Activated CD4-positive, alpha-beta T cell treated with anti-CD3 and anti-CD28 coated beads, Interleukin-2, amount 50 U/mL, for 1 hour (primary cell): ENCODE measurements around the gene ADAM12.
A peak's percentile ranks its signal among the peaks of the same experiment; 100 is the strongest.
"Not testable (repeated sequence)": the region's sequence is repeated elsewhere in the genome, so short reads cannot be mapped to it uniquely, and the experiment has no call there.

Experiments used
- DNase-seq: peaks from one replicate; pipeline ENCODE4 v3.0.0-alpha.2; 2020

ADAM12 gene

GRCh38 chr10:125997586-125997985, 390.7 kb downstream of the ADAM12 start:
- no peak for DNase-seq

GRCh38 chr10:125995726-125996304, 392.5 kb downstream of the ADAM12 start:
- DNase-seq = no peak

GRCh38 chr10:125994601-125995000, 393.7 kb downstream of the ADAM12 start:
- DNase-seq = no peak

GRCh38 chr10:125992254-125992653, 396.0 kb downstream of the ADAM12 start:
- no peak for DNase-seq

DNA sequence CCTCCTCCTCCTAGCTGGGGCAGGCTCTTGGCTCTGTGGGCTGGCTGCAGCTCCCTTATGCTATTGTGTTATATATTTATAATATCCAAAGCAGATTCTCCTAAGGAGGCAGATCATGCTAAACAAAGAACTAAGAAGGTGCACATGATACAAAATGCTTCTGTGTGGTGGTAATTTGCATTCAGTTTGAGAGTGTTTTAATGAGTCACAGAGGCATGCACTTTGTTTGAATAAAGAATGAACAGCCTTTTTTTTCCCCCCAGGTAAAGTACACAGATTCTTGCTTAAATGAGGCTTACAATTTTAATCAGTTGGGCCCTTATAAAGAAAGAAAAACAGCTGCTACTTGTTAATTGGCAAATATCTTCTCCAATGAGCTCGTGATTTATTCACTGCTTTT, 396.9 kb downstream of the ADAM12 start:
- no peak for DNase-seq

DNA sequence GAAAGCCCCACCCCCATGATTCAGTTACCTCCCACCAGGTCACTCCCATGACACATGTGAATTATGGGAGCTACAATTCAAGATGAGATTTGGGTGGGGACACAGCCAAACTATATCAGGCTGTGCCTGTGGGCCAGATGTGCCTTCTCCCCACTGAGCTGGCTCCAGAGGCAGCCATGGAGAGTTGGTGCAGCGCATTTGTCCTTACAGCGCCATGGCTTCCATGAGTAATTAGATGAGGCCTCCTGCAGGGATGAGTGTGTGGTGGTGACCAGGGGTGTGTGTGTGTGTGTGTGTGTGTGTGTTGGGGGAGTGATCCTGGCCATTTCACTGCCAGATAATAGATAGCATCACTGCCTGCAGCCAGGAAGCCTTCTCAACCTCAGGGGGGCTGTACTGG, 397.3 kb downstream of the ADAM12 start:
- DNase-seq = no peak

DNA sequence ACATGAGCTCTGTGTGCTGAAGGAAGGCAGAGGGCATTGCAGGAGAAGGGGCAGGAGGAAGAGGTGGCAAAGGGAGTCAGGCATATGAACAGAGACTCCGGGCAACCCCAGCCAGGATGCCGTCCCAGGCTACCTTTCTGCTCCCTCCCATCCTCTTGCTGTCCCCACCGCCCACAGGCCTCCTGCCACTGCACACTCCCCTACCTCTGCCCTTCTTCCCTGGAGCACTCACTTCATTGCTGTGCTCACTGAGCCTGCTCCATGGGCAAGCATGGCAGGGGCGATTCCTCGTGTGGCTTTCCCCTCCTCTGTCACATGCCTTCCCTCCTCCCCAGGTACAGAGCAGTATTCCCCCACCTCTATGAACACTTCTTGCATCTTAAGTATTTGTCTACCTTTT, 398.5 kb downstream of the ADAM12 start:
- no peak for DNase-seq

DNA sequence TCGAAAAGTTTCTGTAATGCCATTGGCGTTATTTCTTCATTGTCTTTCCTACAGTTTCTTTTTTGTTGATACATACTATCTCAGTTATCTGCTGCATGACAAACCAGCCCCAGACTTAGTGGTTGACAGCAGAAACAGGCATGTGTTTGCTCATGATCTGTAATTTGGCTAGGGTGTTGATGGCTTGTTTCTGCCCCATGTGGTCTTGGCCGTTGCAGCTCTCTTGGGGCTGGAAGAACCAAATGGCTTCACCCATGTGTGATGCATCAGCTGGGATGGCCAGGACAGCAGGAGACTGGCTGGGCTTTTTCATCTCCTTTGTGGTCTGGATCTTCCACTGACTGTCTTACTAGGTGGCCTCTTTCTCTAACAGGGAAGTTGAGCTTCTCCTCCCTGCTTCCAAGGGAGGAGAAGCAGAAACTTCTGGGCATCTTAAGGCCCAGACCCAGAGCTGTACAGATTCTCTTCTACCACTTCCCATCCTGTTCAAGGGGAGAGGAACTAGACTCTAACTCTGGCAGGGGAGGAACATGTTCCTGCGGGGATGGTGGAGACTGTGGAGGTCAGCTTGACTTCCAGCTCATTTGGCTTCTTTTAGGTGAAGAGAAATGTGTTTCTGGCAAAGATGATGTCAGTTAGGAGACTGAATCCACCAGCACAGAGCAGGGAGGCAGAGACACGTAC, 402.6 kb downstream of the ADAM12 start:
- DNase-seq = no peak

DNA sequence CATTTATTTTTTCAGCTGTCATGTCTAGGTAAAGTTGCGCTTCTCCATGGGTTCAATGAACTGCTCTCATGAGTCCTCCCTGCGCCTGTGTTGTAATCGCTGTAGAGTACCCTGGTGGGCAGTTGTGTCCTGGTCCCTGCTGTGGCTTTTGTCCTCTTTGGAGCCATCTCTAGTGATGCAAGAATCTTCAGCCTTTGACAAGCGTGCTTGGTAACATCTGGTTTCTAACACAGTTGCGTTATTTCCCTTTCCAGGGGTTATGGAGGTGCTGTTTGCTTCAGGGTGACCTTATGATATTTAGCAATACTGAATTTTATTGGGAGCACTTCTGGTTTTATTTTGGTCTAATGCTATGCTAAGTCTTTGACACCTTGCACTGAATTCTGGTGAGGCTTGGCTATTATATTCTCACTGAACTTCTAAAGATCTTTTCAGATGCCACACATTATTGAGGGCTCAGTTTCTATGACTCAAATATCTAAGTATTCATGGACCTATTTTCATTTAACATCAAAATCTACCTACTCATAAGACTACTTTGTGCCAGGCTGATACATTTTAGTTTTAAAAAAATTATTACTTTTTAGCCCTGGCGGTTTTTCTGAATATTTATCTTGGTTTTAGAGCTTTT, 403.3 kb downstream of the ADAM12 start:
- no peak for DNase-seq

DNA sequence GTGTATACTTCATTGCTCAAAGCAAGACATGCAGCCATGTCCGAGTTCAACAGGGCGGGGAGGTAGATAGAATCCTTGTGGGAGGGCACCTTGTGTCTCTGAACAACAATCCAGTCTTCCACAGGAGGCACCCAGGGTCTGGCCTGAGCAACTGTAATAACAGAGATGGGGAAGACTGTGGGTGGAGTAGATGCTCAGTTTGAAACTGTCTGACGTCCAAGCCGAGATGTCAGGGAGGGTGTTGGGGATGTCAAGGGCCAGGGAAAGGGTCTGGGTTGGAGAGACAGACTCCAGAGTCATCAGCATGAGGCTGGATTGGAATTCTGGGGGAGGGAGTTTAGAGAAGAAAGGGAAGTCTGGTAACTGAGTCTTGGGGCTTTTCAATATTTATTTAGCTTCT, 403.9 kb downstream of the ADAM12 start:
- DNase-seq = no peak

- DNase-seq = no peak
Observed at GRCh38 chr10:125983656-125984055, 404.6 kb downstream of the ADAM12 start.

DNA sequence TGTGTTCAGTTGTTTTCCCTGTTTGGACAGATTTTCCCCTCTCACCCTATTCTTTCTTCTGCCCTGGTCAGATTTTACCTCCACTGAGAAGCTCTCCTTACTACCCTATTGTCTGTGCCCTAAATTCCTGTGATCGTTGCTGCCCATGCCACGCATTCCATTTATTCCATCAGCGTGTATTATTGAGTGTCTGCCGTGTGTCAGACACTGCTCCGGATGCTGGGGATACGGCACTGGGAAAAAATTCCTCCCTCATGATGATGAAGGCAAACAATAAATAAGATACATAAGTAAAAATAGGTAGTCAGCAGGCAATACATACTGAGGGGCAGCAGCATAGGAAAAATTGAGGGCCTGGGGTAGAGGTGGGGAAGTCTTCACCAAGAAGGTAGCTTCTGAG, 405.1 kb downstream of the ADAM12 start:
- no peak for DNase-seq

GRCh38 chr10:125982260-125982948, 405.9 kb downstream of the ADAM12 start:
- DNase-seq = peak; percentile 4

- no peak for DNase-seq
Observed at GRCh38 chr10:125980521-125981035, 407.7 kb downstream of the ADAM12 start.

GRCh38 chr10:125979976-125980375, 408.3 kb downstream of the ADAM12 start:
- DNase-seq = no peak

DNA sequence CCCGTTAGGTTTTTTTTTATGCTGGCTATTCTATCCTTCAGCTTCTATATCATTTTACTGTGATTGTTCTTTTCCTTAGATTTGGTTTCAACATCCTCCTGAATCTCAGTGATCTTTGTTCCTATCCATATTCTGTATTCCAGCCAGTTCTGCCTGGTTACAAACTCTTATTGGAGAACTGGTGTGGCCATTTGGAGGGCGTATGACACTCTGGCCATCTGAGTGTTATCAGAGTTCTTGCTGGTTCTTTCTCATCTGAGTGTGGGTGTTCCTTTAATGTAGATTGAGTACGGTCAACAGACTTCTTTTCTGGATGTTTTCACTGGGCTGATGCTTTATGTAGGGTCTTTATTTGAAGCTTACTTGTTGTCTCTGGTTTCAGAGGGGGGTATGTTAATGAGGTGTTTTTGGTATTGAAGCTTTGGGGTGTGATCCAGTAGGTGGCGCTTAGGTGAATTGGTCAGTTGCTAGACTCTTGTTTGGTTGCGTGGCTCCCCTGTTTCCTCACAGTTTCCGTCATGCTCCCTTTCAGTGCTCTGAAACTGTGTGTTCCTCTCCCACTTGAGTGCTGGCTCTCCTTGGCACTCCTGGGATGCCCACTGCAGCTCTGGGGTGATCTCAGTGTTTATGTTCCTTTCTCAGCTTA, 411.2 kb downstream of the ADAM12 start:
- no peak for DNase-seq

DNA sequence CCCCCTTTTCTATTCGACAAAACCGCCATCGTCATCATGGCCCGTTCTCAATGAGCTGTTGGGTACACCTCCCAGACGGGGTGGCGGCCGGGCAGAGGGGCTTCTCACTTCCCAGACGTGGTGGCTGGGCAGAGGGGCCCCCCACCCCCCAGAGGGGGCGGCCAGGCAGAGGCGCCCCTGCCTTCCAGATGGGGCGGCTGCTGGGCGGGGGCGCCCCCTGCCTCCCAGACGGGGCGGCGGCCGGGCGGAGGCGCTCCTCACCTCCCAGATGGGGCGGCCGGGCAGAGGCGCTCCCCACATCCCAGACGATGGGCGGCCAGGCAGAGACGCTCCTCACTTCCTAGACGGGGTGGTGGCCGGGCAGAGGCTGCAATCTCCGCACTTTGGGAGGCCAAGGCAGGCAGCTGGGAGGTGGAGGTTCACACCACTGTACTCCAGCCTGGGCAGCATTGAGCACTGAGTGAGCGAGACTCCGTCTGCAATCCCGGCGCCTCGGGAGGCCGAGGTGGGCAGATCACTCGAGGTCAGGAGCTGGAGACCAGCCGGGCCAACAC, 418.1 kb downstream of the ADAM12 start:
- not testable (repeated sequence) for DNase-seq

DNA sequence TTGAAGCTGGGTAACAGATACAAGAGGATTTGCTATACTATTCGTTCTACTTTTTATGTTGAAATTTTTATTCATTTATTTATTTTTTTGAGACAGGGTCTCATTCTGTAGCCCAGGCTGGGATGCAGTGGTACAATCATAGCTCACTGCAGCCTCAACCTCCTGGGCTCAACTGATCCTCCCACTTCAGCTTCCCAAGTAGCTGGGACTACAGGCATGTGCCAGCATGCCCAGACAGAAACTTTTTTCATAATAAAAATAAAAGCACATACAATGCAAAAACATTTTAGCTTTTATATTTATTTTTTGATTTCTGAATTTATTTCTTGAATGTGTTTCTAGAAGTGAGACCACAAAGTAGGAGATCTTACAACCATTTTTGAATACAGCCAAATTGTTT, 420.7 kb downstream of the ADAM12 start:
- no peak for DNase-seq

DNA sequence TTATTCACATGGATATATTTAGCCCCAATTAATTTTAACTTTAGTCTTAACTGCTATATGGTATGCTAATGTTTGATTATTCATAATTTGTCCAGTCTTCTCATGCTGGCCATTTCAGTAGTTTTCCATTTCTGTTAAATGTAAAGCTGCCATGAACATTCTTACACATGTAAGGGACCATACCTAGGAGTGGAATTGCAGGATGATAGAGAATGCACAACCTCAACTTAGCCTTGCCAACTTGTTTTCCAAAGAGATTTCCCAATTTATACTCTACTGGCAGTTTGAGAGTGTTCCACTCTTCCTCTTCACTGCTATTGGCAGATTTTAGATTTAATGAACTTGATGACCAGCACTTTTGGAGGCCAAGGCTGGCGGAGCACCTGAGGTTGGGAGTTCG, 423.7 kb downstream of the ADAM12 start:
- no peak for DNase-seq
